ENCODE data around the gene RPL27A.

RPL27A gene

DNA sequence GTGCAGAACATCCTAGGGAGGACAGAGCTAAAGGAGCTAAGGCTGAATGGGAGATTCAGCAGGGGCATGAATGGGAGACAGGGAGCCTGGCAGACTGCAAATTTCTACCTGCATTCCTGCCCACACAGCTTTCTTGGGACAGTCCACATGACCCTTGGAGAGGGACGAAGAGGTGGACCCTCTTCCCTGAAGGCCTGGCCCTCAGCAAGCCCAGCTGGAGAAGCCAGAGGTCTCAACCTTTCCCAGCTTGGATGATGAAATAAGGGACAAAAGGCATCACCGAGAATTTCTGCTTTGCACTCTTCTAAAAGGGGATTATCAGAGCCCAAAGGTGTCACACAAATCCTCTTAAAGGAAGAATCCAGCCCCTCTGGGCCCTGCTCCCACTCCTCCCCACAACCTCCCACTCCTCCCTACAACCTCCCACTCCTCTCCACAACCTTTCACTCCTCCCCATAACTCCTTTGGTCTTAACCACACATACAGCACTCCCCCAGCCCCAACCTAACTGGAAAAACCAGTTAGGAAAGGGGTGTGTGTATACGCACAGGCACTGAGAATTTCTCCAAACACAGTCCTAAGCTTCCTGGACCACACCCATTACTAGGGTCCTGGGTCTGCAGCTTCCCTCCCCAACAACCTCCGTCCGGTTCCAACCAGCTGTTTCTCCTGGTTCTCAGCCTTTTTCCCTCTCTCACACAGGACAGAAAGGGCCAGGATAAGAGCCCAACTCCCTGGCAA is 38.4 kb downstream of the RPL27A start:
- no peak for DNase-seq (ENCODE audit: low read depth in 2 of 2)

DNA sequence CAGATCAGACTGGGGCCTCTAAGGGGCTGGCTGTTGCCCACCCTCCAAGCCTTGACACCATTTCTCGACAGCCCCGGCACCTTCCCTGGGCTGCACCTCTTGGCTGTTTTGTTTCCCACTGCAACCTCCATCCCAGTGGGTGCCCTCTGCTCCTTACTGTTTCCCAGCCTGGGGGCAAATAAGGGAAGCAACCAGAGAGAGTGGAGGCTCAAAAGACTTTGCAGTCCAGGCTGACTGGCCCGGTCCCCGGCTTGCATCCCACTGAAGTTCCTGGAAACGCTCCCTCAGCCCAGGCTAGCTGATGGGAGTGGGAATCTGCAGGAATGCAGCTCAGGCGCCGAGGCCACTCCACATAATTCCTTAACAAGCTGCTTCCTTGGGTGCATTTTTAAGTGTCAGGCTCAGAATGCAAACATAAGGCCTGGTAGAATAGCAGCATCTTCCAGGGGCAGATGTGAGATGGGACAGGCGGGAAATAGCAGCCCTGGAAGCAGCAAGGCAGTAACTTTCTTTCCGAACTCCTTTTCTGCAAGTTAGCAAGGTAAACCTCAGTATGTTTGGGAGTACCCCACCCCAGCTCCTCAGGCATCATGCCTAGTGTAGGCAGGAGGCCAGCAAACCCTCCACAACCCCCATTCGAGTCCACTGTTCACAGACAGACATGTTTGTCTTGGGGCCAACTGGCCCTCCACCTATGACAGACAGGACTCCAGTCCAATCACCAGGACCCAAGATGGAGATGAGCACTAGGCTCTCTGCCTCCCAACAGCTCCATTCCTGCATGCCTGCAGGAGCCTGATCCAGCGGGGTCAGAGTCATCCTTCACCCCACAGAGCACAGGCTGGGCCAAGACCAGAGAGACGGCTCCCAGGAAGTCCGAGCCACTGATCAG is 39.3 kb downstream of the RPL27A start:
- no peak for DNase-seq (ENCODE audit: low read depth in 2 of 2)

DNA sequence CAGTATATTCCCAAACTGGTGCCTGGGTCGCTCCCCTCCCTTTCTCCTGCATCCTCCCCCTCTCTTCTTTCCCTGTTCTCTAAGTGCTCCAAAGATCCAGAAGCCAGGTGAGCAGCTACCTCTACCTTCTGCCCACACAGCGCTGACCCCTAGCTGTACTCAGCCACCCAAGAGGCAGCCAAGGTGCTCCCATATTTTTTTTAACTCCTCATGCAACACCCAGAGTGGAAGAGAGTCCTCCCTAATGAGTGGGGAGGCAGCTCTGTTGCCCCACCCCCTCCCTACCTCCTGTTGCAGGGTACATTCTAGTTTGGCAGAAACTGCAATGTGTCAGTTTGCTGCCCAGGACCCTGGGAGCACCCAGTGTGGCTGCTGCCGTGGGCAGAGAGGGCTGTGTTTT is 40.2 kb downstream of the RPL27A start:
- DNase-seq (ENCODE audit: low read depth in 2 of 2): no peak

DNA sequence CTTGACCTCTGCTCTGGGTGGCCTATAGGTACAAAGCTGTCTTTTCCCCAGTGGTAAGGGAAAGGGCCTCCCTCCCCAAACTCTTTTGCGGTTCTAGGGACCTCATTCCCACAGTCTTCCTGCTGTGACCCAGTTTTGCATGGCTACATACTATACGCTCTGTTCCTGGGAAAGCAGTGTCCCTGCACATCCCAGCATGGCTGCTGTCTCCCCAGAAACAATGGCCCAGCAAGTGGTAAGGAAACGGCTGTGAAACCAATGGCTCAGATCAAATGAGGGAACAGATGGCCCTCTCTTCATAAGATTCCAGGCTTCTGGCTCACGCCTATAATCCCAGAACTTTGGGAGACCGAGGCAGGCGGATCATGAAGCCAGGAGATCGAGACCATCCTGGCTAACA is 41.1 kb downstream of the RPL27A start:
- DNase-seq (ENCODE audit: low read depth in 2 of 2): no peak

DNA sequence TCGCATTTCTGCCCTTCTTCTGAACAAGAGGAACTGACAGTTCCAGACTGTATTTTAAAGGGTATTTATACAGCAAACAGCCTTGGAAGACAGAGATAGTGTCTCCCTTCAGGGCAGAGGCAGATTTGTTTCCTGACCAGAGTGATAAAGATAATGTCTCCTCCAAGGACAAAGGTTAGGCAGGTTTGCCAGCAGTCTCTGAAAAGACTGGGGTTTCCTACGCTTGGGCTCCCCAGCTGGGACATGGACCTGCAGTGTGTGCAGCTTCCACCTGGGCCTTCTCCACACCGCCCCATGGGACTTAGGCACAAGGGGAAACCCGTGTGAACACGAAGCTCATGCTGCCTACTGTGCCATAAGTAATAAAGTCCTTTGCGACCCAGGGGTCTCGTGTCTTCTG is 42.1 kb downstream of the RPL27A start:
- no peak for DNase-seq (ENCODE audit: low read depth in 2 of 2)

DNA sequence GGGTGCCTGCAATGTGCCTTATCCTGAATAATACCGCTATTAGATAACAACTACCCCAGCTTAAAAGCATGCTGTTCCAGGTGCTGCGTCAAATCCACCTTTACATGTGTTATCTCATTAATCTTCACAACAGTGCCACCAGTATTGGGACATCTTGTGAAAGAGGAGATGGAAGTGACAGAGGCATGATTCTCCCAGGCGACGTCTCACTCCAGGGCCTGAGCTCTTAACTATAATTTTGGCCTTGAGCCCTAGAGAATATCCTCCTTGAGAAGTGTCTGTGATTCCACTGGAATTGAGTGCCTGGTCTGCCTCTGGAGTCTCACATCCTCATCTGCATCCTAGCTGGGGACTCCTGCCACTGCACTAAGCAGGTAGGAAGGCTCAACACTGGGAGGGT is 43.8 kb downstream of the RPL27A start:
- DNase-seq (ENCODE audit: low read depth in 2 of 2): no peak

DNA sequence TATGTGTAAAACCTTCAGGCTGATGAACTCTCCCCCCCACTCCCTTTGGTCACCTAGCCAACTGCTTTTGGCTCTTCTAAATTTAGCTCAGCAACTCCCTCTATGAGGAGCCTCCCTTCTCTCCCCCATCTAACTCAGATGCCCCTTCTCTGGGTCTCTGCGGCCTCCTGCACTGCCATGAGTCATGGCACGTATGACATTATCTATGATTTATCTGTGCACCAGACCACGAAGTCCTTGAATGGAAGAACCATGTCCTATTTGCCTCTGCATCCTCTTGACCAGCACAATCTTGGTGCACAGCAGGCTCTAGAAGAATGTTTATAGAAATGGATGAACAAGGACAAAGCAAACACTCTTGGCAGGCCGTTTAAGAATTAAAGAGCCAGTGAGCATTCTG is 46.0 kb downstream of the RPL27A start:
- DNase-seq (ENCODE audit: low read depth in 2 of 2): no peak

DNA sequence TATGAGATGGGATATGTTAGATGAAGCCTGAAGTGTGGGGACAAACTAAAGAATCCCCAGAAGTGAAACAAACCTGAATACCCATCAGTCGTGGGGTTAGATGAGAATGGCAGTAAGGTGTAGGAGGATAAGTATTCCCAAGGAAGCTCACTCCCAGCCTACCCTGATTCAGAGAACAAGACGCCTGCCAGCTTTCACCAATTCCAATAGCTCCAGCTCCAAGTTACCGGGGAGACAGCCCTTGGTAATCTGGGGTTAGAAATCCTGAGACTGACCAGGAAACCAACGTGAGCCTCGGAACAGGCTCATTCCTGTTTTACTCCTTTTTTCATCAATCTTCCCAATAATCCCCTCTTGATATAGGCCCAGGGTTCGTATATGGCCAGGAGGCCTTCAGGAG is 46.5 kb downstream of the RPL27A start:
- DNase-seq (ENCODE audit: low read depth in 2 of 2): no peak

DNA sequence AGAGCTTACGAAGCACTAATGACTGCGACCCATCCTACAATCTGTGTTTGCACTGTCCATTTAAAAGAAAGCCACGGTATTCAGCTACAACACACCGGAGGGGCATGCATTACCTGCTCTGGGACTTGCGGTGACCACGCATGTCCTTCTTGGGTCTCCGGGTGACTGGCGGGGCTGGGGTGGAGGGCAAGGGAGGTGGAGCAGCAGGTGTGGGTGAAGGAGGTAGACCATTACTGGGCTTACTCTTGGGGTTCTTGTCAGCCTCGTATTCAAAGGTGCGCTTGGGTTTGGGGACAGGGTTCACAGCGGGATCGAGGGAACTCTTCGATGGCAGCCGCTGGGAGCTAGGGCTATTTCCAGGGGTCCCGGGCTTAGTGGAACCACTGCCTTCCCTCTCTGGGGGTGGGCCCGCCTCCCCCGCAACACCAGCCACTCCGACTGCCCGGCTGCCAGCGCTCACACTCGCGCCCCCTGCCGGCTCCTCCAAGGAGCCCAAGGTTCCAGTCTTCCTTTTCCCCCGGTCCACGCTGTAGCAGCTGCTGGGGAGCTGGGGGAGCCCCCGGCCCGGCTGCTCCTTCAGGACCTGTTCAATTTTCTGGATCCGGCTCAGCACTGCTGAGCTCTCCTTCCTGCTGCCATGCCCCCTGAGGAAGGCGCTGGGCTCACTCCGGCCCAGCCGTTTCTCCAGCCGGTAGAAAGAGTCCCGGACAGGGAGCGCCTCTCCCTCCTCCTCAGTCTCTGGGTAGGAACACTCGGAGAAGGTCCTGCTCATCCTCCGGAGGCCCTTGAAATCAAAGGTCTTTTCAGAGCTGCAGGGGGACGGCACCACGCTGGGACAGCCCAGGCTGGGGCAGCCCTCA is 47.5 kb downstream of the RPL27A start:
- no peak for DNase-seq (ENCODE audit: low read depth in 2 of 2)

DNA sequence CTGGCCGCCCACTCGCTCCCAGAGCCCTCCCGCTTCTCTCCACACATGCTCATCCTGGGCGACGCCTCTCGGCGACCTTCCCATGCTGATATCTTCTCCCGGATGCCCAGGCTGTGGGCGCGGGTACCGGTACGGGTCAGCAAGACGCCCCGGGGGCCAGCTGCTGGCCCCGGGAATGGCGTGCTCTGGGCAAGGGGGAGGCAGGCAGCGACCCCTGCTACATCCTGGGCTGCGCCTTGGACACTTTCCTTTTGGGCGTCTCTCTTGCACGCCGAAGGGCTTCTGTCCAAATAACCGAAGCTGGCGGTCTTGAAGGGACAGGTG is 48.1 kb downstream of the RPL27A start:
- no peak for DNase-seq (ENCODE audit: low read depth in 2 of 2)

DNA sequence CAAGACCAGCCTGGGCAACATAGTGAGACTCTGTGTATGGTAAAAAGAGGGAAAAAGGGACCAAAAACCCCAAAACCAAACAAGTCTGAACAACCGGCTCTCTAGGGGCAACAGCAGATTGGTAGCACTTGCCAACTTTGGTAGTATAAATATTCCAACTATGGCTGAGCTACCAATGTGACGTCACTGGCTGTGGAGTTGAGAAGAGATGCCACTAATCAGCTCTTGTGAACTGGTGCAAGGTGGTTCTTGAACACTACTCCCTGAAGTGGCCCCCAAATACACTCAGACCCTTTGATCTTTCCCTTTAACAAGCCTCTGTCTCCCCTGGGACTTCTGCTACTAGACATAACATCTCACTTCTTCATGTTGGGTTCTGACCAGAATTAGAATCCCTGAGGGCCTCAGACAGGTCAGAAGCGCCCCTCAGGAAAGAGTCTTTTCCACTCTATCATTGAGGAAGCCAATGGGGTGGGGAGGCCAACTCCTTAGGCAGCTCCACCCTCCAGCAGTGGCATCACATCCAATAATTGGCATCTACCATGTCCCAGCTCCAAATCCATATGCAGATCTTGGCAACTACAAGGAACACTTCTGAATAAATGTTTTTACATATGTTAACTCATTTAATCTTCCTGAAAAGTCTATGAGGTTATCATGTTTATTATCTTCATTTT is 49.2 kb downstream of the RPL27A start:
- DNase-seq (ENCODE audit: low read depth in 2 of 2): no peak

DNA sequence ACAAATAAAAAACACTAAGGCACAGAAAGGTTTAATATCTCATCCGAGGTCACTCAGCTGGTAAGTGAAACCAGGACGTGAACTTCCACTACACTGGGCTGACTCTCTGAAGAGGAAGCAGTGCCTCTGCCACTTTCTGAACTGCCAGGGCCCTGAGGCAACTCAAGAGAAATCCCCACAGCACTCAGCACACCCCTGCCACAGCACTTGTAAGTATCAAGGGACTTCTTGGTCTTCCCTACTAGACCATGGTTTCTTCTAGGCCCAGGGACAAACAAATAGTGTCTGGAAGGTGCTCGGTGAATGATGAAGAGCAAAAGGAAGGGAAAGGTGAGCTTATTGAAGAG is 49.7 kb downstream of the RPL27A start:
- DNase-seq (ENCODE audit: low read depth in 2 of 2): no peak

DNA sequence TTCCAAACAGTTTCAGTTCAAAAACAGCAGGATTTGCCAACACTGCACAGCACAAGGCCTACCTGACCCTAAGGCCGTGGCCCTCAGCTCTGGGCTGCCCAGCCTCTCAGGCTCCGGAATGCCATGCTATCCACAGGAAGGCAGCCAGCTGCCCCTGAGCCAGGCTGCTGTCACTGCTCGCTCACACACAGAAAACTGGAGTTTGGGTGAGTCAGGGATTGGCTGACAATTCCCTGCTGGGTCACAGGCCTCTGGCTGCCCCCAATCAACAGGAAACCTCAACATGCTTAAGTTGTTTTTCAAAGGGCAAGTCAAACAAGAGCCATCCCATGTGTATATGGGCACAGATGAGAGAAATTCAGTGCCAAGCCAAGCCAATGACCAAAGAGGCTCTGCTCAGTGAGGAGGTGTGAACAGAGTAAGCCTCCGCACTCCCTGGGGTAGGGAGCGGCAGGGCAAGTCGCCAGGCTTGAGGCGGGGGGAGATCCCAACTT is 50.2 kb downstream of the RPL27A start:
- DNase-seq (ENCODE audit: low read depth in 2 of 2): no peak

DNA sequence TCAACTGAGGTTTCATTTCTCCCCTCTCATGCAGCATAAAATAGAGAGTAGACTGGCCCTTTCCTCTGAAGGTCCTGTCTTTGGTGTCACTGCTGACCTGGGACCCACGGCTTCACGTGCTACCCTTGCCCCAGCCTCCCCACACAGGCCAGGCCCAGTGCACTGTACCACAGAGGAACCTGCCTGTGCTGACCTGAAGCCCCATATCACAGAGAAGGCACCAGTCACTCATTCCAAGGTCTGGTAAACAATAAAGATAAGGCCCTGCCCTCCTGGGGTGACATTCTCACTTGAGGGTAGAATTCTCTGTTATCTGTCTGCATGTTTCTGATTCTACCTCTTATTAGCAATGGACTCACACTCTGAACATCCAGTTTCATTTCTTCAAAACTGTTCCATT is 51.3 kb downstream of the RPL27A start:
- DNase-seq (ENCODE audit: low read depth in 2 of 2): no peak

DNA sequence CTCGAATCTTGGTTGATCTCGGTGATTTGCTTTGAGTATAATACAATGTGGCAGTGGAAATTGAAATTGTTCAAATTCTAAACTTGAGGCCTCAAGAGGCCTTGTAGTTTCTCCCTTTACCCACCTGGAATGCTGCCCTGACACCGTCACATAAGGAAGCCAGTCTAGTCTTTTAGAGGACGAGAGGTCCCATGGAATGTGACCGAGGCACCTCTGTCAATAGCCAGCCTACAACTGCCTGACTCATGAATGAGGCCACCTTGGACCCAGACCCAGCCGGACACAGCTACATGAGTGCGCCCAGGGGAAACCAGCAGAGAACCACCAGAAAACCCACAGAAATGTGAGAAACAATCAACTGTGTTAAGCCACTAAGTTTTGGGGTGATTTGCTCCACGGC is 52.5 kb downstream of the RPL27A start:
- no peak for DNase-seq (ENCODE audit: low read depth in 2 of 2)

DNA sequence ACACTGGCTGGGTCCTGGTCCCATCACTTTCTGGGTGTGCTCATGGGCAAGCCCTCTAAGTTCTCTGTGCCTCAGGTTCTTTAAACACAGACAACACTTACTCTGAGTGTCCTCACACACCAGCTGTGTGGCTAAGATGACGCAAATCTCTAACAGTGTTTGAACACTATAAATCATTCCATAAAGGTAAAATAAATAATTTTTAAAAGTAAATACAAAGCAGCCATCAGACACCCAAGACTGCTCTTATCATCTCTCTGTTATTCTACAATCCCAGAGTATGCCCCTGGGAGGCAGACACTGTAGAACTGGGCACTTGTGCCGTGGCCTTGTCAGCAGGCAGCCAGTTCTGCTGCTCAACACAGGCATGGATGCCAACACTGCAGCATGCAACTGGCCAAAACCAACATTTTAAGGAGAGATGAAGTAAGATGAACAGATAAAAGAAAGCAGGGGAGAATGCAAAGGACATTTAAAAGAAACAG is 56.8 kb downstream of the RPL27A start:
- no peak for DNase-seq (ENCODE audit: low read depth in 2 of 2)

Data from fibroblast of skin of left quadriceps (primary cell).